GM12874 (cell line): Measurements from ENCODE around the gene PPME1.

ENCODE experiments used
- TF ChIP-seq, protein P1 (sequence below): IDR thresholded peaks from 2 replicates; pipeline ENCODE4 v1.5.1; 2011; ENCODE audit warnings: low read depth, mild to moderate bottlenecking, control low read depth, low read length, moderate library complexity; ENCODE audit not compliant: insufficient read depth

PPME1 gene

DNA sequence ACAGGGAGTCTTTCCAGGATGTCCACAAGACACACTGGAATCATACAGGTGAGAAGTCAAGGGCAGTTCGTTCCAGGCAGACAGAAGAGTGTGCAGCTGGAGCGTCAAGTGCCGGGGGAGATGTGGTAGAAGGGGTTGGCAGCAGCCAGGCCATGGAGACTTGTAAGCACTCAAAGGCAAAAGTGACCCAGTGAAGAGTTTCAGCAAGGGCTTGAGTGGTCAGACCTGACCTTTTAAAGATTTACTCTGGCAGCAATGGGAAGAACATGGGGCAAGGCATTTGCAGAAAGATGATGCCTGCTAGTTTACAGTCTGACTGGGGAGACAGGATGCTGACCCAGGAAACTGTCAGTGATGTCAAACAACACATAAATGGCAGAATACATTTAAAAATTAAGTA is 111.3 kb downstream of the PPME1 start:
- TF ChIP-seq, protein P1, sequence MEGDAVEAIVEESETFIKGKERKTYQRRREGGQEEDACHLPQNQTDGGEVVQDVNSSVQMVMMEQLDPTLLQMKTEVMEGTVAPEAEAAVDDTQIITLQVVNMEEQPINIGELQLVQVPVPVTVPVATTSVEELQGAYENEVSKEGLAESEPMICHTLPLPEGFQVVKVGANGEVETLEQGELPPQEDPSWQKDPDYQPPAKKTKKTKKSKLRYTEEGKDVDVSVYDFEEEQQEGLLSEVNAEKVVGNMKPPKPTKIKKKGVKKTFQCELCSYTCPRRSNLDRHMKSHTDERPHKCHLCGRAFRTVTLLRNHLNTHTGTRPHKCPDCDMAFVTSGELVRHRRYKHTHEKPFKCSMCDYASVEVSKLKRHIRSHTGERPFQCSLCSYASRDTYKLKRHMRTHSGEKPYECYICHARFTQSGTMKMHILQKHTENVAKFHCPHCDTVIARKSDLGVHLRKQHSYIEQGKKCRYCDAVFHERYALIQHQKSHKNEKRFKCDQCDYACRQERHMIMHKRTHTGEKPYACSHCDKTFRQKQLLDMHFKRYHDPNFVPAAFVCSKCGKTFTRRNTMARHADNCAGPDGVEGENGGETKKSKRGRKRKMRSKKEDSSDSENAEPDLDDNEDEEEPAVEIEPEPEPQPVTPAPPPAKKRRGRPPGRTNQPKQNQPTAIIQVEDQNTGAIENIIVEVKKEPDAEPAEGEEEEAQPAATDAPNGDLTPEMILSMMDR, result no peak

DNA sequence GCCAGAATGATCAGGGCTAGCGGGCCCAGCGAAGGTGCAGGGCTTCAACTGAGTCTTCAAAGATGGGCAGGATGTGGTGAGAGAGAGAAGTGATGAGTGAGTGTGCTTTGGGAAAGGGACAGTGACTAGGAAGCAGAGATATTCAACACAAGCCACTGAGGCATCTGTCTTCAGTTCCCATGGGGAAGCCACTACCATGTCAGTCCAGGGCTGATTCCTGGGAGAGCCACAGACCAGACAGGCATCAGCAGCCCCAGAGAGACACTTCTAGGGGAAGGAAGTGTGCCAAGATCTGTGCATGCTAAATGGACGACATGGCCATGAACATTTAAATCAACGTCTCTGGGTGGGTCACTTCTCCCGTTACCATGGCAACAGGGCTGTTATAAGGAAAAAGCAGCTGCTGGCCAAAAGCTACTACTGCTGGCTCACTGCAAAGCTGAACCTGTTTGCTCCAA is 111.9 kb downstream of the PPME1 start:
- TF ChIP-seq, protein P1, result no peak

DNA sequence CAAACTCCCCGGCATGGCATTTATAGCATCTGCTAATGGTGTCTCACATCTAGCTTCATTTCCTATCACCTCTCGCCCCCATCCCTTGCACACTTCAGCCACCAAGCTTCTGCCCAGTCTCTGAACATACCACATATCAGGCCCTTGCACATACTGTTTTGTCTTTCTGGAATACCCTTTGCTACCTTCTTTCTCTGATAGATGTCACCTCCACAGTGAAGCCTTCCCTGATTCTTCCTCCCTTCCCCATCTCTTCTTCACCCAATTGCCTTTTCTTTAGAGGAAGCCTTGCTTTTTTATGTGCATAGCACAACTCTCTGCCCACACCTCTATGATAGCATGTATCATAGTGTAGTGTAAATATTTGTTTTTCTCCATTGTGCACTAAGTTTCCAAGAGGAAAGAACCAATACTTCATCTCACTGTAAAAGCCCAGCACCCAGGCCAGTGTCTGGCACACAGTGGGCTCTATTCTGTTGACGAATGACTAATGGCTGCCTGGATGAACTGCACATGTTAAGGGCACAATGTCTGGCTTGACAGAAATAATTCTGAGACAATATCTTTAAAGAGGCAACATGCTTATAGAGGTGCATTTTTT is 112.6 kb downstream of the PPME1 start:
- TF ChIP-seq, protein P1, result no peak

DNA sequence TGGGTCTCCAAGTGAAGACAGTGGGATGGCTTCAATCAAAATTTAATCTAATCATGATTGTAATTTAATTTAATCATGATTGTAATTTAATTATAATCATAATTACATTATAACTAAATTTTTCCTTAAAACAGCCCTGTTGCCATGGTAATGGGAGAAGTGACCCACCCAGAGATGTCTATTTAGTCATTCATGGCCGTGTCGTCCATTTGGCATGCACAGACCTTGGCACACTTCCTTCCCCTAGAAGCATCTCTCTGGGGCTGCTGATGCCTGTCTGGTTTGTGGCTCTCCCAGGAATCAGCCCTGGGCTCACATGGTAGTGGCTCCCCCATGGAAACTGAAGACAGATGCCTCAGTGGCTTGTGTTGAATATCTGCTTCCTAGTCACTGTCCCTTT is 113.4 kb downstream of the PPME1 start:
- TF ChIP-seq, protein P1, result no peak

DNA sequence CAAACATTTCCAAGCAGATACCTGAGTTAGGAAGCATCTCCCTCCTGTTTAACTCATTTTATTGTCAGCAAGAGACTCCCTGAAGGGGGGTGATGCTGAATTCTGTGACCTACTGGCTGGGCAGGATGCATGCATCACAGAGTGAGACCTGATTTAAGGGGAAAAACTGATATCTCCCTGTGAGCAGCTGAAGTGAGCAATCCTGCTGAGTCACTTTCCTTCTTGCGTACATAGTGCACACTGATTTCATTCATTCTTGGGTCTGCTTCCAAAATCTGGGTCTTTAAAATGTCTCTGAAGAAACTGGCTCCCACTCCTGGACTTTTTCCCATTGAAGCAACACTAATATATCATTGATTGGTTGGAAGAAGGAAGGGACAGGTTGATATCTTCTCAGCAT is 117.1 kb downstream of the PPME1 start:
- TF ChIP-seq, protein P1, result no peak

DNA sequence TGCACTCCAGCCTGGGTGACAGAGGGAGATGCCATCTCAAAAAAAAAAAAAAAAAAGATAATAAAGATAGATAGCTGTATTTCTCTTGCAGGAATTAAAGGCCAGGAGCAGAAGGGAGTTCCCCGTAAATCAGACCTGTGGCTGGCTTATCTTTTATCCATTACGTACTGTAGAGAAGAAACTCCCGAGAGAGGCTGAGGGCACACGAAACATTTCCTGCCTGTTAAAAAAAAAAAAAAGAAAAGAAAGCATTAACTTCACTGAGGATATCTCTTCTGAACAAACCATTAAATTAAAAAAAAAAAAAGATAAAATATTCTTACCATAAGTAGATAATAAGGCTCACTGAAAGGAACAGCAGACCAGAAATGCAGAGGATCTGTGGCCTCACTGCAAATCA is 117.8 kb downstream of the PPME1 start:
- TF ChIP-seq, protein P1, result no peak

DNA sequence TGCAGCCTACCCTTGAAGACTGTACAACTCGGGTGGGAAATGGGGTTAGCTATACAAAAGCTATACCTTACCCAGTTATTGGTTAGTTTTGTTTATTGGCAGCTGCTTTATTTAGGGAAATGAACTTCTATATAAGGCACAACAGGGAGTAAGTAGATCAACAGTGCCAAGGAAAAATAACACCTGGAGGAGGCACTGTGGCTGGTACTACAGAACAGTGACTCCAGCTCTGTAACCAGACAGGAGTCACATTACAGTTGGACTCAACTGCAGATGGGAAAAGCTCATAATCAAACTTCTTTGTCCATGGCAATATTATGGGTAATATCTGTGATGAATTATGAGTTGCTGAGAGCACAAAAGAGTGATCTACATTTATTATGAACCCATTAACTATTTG is 126.4 kb downstream of the PPME1 start:
- TF ChIP-seq, protein P1, result no peak

DNA sequence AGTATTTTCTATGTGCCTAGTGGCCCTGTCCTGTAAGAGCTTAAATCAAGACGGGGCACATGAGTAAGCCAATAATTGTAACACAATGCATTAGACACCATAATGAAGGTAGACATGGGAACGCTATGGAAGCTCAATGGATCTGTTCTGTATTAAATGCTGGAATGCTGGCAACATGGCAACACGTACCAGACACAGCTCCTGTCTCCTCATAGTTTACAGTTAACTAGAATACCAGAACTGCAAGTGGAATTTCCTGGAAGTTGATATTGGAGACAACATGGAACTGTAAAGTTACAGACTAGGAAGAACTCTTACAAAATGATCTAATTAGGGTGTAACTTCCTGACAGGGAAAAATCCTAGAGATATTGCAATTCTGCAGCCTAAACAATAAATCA is 127.9 kb downstream of the PPME1 start:
- TF ChIP-seq, protein P1, result no peak
